HepG2 (cell line): ENCODE data around the gene GTF2H3. TPM values are rescaled to one million over a fixed set of nuclear protein-coding genes. Genes with fewer than 3 reads are reported as not detected.

Source experiments
- ATAC-seq: fragments of 200-7000 bp; cut with Tn5 transposase; 3 replicates; pipeline ENCODE4 v1.9.1; 2020; ENCODE audit warnings: mild to moderate bottlenecking, moderate library complexity
- BruUV-seq: library from RNA; stranded (reverse); fragments of 400-500 nt; replicated peaks from 2 replicates; lab custom pipeline; 2021; lab: Mats Ljungman, UMichigan
- CTCF ChIA-PET: fragments of 300-600 bp; formaldehyde crosslinking; extraction: SDS; loops from one replicate; lab custom pipeline; 2021; ENCODE audit warnings: low total read pairs, inconsistent platforms, low intra/inter-chr PET ratio; lab: Yijun Ruan, JAX
- POLR2A ChIA-PET: fragments of 350-600 bp; sonication (Branson Sonifier 250); formaldehyde crosslinking; loops from one replicate; lab custom pipeline; 2020; ENCODE audit warnings: antibody characterized with exemption, inconsistent platforms; lab: Yijun Ruan, JAX
- DNase-seq: peaks from one replicate; pipeline ENCODE4 v3.0.0-alpha.2; 2015; ENCODE audit warnings: low spot score
- FAIRE-seq: peaks from 3 replicates; lab custom pipeline; 2011; peaks lifted over from hg19 to GRCh38; lab: Jason Lieb, UNC
- H2AFZ ChIP-seq: one replicate; pipeline ENCODE4 v1.6.1; 2011; ENCODE audit warnings: low read length, inconsistent platforms
- H3K27ac ChIP-seq: fragments of 300-600 bp; 3 replicates; pipeline ENCODE4 v1.8.0; 2011; ENCODE audit warnings: mixed run types, mild to moderate bottlenecking, mixed read lengths, low read length, inconsistent platforms; ENCODE audit not compliant: insufficient read depth; ENCODE audit errors: extremely low read length
- H3K27me3 ChIP-seq, 2 experiments: fragments of 200-600 bp in 1 of 2; 2 replicates in 1 of 2; 3 replicates in 1 of 2; pipeline versions ENCODE4 v1.6.0 to v1.8.0; 2011; ENCODE audit warnings: low read length in 2 of 2, mild to moderate bottlenecking in 2 of 2, moderate library complexity in 2 of 2, inconsistent platforms in 1 of 2; ENCODE audit not compliant: insufficient read depth in 2 of 2, control insufficient read depth in 1 of 2
- H3K36me3 ChIP-seq, 2 experiments: fragments of 200-600 bp in 1 of 2; replicated peaks in 1 of 2; 2 replicates in 1 of 2; 3 replicates in 1 of 2; pipeline versions ENCODE4 v1.5.1 to v1.8.0; 2011; ENCODE audit warnings: low read length in 2 of 2, inconsistent platforms in 1 of 2; ENCODE audit not compliant: insufficient read depth in 2 of 2, control insufficient read depth in 1 of 2
- H3K4me1 ChIP-seq: 2 replicates; pipeline ENCODE4 v1.5.1; 2012; ENCODE audit warnings: low read length, inconsistent platforms; ENCODE audit not compliant: insufficient read depth
- H3K4me2 ChIP-seq: 2 replicates; pipeline ENCODE4 v1.6.0; 2011; ENCODE audit warnings: low read depth, low read length, inconsistent platforms
- H3K4me3 ChIP-seq, 3 experiments: fragments of 200-600 bp in 1 of 3; sonication (generic), shearing (Covaris generic) in 1 of 3; replicated peaks in 1 of 3; 2 replicates each; pipeline ENCODE4 v1.5.1; 2011 to 2016; ENCODE audit warnings: low read length in 3 of 3, inconsistent platforms in 2 of 3, low read depth in 2 of 3, mild to moderate bottlenecking in 2 of 3, control low read depth in 1 of 3, mixed read lengths in 1 of 3; ENCODE audit not compliant: insufficient read depth in 1 of 3
- H3K79me2 ChIP-seq: one replicate; pipeline ENCODE4 v1.6.1; 2011; ENCODE audit warnings: low read length, inconsistent platforms; ENCODE audit not compliant: insufficient read depth
- H3K9ac ChIP-seq: 2 replicates; pipeline ENCODE4 v1.6.0; 2011; ENCODE audit warnings: mild to moderate bottlenecking, low read depth, low read length, inconsistent platforms; ENCODE audit not compliant: insufficient read depth
- H3K9me3 ChIP-seq: 2 replicates; pipeline ENCODE4 v1.5.1; 2012; ENCODE audit warnings: mild to moderate bottlenecking, low read length
- H4K20me1 ChIP-seq: 2 replicates; pipeline ENCODE4 v1.6.0; 2011; ENCODE audit warnings: inconsistent platforms, mild to moderate bottlenecking, low read length, moderate library complexity; ENCODE audit not compliant: insufficient read depth
- IRX3 ChIP-seq: sonication (generic); formaldehyde crosslinking; IDR thresholded peaks from 2 replicates; pipeline ENCODE4 v1.8.1; 2023; ENCODE audit warnings: mild to moderate bottlenecking, low read depth, missing genetic modification reagents, borderline replicate concordance
- JARID2 ChIP-seq: sonication (generic); formaldehyde crosslinking; IDR thresholded peaks from 2 replicates; pipeline ENCODE4 v1.8.1; 2023; ENCODE audit warnings: missing genetic modification reagents, inconsistent platforms; ENCODE audit not compliant: insufficient replicate concordance
- RFX1 ChIP-seq: fragments of 450-650 bp; IDR thresholded peaks from 2 replicates; pipeline ENCODE4 v1.6.1; 2017
- SNAI1 ChIP-seq: sonication (generic); formaldehyde crosslinking; IDR thresholded peaks from 2 replicates; pipeline ENCODE4 v1.5.0; 2020; ENCODE audit warnings: mild to moderate bottlenecking, missing genetic modification reagents, borderline replicate concordance
- WIZ ChIP-seq: sonication (generic); formaldehyde crosslinking; IDR thresholded peaks from 2 replicates; pipeline ENCODE4 v1.5.1; 2020; ENCODE audit warnings: mild to moderate bottlenecking, missing genetic modification reagents
- ZNF549 ChIP-seq: sonication (generic); formaldehyde crosslinking; IDR thresholded peaks from 2 replicates; pipeline ENCODE4 v1.5.0; 2020; ENCODE audit warnings: missing genetic modification reagents
- ZNF564 ChIP-seq: sonication (generic); formaldehyde crosslinking; IDR thresholded peaks from 2 replicates; pipeline ENCODE4 v1.8.1; 2023; ENCODE audit warnings: mild to moderate bottlenecking, missing genetic modification reagents
- ZNF567 ChIP-seq: sonication (generic); formaldehyde crosslinking; IDR thresholded peaks from 2 replicates; pipeline ENCODE4 v1.8.1; 2023; ENCODE audit warnings: mild to moderate bottlenecking, missing genetic modification reagents, borderline replicate concordance
- ZNF674 ChIP-seq: sonication (generic); formaldehyde crosslinking; IDR thresholded peaks from 2 replicates; pipeline ENCODE4 v1.5.0; 2020; ENCODE audit warnings: low read depth, mild to moderate bottlenecking, missing genetic modification reagents
- ZNF7 ChIP-seq: IDR thresholded peaks from 2 replicates; pipeline ENCODE4 v1.6.1; 2016; ENCODE audit warnings: missing biosample characterization, missing genetic modification reagents
- ZNF839 ChIP-seq: sonication (generic); formaldehyde crosslinking; IDR thresholded peaks from 2 replicates; pipeline ENCODE4 v1.4.0; 2020; ENCODE audit warnings: missing genetic modification reagents, mild to moderate bottlenecking, borderline replicate concordance
- ZNF883 ChIP-seq: sonication (generic); formaldehyde crosslinking; IDR thresholded peaks from 2 replicates; pipeline ENCODE4 v1.5.1; 2020; ENCODE audit warnings: mild to moderate bottlenecking, missing genetic modification reagents; ENCODE audit errors: not compliant biosample characterization
- WGBS: methylation state at CpG from one replicate; pipeline ENCODE4 v1.1.6; 2017; ENCODE audit warnings: low lambda C conversion rate; 5-methylcytosine and 5-hydroxymethylcytosine counted together
- in situ Hi-C: cut with HindIII; loops from 2 replicates; pipeline ENCODE4 v1.10.0; 2017; ENCODE audit warnings: low pct_unique_long_range_greater_than_20kb; ENCODE audit not compliant: extremely low pct_ligation_motif_present
- intact Hi-C: fragments of 100-400 bp; cut with micrococcal nuclease; formaldehyde crosslinking; loops from one replicate; pipeline ENCODE4 v1.10.0; 2022; ENCODE audit not compliant: unreplicated experiment
- polyA plus RNA-seq, 8 experiments: library from polyadenylated mRNA; depleted of rRNA in 3 of 8; stranded (reverse) in 7 of 8; unstranded in 1 of 8; fragments of >200 nt; fragmentation: Illumina TruSeq in 4 of 8; extraction: Trizol in 4 of 8; gene quantifications; 2 replicates each; pipeline versions ENCODE4 v1.2.1 to v1.2.3, GENCODE V29; 2011 to 2016; ENCODE audit warnings: low read depth in 4 of 8, missing spikeins in 1 of 8, mixed read lengths in 1 of 8; ENCODE audit not compliant: insufficient read depth in 1 of 8
- total RNA-seq, 5 experiments: library from RNA; depleted of rRNA; stranded (reverse); fragments of >200 nt; fragmentation: Illumina TruSeq; extraction: Trizol; gene quantifications; 2 replicates each; pipeline ENCODE4 v1.2.3, GENCODE V29; 2016; ENCODE audit warnings: low read depth in 1 of 5
- TF ChIP-seq, protein P1 (sequence below): sonication (generic); formaldehyde crosslinking; IDR thresholded peaks from 2 replicates; pipeline ENCODE4 v1.8.1; 2023; ENCODE audit warnings: mild to moderate bottlenecking, inconsistent platforms, moderate library complexity, missing genetic modification reagents, borderline replicate concordance
- TF ChIP-seq, protein P2 (sequence below): IDR thresholded peaks from 2 replicates; pipeline ENCODE4 v1.6.1; 2016; ENCODE audit warnings: missing biosample characterization, missing genetic modification reagents, low read depth
- TF ChIP-seq, protein P3 (sequence below): sonication (generic); formaldehyde crosslinking; IDR thresholded peaks from 2 replicates; pipeline ENCODE4 v1.8.0; 2022; ENCODE audit warnings: mild to moderate bottlenecking, missing genetic modification reagents, moderate library complexity
- TF ChIP-seq, protein P4 (sequence below): sonication (generic); formaldehyde crosslinking; IDR thresholded peaks from 2 replicates; pipeline ENCODE4 v1.4.0; 2020; ENCODE audit warnings: missing genetic modification reagents, mild to moderate bottlenecking, borderline replicate concordance

Gene GTF2H3
- total and polyA plus RNA-seq, 2 of the 13 experiments (the other 11 are each of a cell fraction or from before 2014, with no cell fraction given): 35.8 to 58.8 TPM

DNA sequence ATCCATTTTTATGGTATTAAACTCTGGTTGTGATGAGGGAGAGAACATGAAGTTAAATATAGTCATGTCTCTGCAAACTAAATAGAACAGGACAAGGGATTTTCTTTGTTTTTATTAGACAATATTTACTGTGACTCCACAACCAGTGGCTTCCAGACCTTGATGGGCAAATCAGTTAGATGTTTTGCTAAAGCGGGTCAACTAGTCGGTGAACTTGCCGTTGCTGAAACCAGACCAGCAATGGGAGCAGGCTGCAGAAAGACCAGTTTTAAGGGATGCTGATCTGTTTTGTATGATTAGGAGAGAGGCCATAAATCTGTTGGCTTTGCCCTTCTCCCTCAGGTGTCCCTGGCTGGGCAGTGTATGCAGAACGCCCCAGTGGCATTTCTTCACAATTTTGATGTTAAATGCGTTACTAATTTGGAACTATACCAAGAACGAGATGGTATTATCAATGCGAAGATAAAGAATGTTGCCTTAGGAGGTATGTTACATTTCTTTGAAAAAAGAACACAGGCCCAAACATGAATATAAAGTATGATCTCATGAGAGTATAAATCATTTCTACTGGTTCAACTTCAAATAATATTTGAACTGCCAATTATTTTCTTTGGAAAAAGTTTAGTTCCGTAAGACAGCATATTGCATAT lies 56.7 kb downstream of the GTF2H3 start (continued):
- TF ChIP-seq, protein P1, sequence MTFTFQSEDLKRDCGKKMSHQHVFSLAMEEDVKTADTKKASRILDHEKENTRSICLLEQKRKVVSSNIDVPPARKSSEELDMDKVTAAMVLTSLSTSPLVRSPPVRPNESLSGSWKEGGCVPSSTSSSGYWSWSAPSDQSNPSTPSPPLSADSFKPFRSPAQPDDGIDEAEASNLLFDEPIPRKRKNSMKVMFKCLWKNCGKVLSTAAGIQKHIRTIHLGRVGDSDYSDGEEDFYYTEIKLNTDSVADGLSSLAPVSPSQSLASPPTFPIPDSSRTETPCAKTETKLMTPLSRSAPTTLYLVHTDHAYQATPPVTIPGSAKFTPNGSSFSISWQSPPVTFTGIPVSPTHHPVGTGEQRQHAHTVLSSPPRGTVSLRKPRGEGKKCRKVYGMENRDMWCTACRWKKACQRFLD: no peak
- TF ChIP-seq ZNF7 (CRISPR knock-in tag): no peak

DNA sequence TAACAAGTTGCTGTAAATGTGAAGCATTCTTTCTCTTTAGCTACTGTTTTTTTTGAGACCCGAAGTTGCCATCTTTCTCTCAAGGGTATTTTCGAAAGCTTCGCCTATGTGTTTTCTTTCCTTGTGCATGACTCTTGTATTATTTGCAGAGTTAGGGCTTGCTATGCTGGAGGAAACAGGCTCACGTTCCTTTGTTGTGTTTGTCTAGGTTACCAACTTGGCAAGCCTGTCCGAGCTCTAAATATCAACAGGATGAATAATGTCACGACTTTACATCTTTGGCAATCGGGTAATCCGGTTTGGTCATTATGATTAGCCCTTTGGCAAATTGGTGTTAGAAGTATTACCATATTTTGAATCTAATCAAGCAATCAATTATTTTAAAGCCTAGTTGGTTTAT lies 62.6 kb downstream of the GTF2H3 start:
- H3K36me3 ChIP-seq: peaks cover 1 to 13% of the 10 kb centered on the region in 2 experiments; a peak in 3 of 5 replicates
- H3K4me2 ChIP-seq: no peak overlapping the region
- BruUV-seq: no TSS peak
- no peak for TF ChIP-seq ZNF567
- no peak for TF ChIP-seq ZNF839
- no peak for TF ChIP-seq ZNF883
- no peak for TF ChIP-seq SNAI1 (CRISPR knock-in tag)
- TF ChIP-seq IRX3: no peak
- no peak for TF ChIP-seq WIZ (CRISPR knock-in tag)
- no peak for TF ChIP-seq JARID2
- TF ChIP-seq, protein P2, sequence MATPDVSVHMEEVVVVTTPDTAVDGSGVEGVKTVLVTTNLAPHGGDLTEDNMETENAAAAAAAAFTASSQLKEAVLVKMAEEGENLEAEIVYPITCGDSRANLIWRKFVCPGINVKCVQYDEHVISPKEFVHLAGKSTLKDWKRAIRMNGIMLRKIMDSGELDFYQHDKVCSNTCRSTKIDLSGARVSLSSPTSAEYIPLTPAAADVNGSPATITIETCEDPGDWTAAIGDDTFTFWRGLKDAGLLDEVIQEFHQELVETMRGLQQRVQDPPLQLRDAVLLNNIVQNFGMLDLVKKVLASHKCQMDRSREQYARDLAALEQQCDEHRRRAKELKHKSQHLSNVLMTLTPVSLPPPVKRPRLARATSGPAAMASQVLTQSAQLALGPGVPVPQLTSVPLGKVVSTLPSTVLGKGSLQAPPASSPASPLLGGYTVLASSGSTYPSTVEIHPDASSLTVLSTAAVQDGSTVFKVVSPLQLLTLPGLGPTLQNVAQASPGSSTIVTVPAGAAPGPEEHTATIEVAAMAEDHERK (CRISPR knock-in tag): no peak
- TF ChIP-seq ZNF549 (CRISPR knock-in tag): no peak
- no peak for TF ChIP-seq ZNF564 (CRISPR knock-in tag)
- TF ChIP-seq, protein P3, sequence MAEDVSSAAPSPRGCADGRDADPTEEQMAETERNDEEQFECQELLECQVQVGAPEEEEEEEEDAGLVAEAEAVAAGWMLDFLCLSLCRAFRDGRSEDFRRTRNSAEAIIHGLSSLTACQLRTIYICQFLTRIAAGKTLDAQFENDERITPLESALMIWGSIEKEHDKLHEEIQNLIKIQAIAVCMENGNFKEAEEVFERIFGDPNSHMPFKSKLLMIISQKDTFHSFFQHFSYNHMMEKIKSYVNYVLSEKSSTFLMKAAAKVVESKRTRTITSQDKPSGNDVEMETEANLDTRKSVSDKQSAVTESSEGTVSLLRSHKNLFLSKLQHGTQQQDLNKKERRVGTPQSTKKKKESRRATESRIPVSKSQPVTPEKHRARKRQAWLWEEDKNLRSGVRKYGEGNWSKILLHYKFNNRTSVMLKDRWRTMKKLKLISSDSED (CRISPR knock-in tag): no peak
- TF ChIP-seq ZNF674 (CRISPR knock-in tag): no peak
- TF ChIP-seq RFX1: no peak
- TF ChIP-seq, protein P4, sequence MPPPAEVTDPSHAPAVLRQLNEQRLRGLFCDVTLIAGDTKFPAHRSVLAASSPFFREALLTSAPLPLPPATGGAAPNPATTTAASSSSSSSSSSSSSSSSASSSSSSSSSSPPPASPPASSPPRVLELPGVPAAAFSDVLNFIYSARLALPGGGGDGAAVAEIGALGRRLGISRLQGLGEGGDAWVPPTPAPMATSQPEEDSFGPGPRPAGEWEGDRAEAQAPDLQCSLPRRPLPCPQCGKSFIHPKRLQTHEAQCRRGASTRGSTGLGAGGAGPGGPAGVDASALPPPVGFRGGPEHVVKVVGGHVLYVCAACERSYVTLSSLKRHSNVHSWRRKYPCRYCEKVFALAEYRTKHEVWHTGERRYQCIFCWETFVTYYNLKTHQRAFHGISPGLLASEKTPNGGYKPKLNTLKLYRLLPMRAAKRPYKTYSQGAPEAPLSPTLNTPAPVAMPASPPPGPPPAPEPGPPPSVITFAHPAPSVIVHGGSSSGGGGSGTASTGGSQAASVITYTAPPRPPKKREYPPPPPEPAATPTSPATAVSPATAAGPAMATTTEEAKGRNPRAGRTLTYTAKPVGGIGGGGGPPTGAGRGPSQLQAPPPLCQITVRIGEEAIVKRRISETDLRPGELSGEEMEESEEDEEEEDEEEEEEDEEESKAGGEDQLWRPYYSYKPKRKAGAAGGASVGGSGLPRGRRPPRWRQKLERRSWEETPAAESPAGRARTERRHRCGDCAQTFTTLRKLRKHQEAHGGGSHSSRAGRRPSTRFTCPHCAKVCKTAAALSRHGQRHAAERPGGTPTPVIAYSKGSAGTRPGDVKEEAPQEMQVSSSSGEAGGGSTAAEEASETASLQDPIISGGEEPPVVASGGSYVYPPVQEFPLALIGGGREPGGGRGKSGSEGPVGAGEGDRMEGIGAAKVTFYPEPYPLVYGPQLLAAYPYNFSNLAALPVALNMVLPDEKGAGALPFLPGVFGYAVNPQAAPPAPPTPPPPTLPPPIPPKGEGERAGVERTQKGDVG (CRISPR knock-in tag): no peak

More for the DNA sequence above, 62.6 kb downstream of the GTF2H3 start:
- H3K4me1 ChIP-seq: no peaks in the 10 kb centered on the region
- POLR2A ChIA-PET: no interaction called here
- H3K9ac ChIP-seq: no peak overlapping the region
- no peak for ATAC-seq
- no peaks in the 10 kb centered on the region for H3K9me3 ChIP-seq
- DNase-seq: no peak
- in situ Hi-C loops: no loop called here
- FAIRE-seq: no peak
- H3K27ac ChIP-seq: no peak overlapping the region
- CTCF ChIA-PET: no interaction called here
- no peak overlapping the region for H2AFZ ChIP-seq
- no peaks in the 10 kb centered on the region for H3K79me2 ChIP-seq
- no peaks in the 10 kb centered on the region for H3K27me3 ChIP-seq
- H3K4me3 ChIP-seq: no peak overlapping the region
- H4K20me1 ChIP-seq: no peaks in the 10 kb centered on the region
- intact Hi-C loops: no loop called here
- WGBS: 90% methylated on average over 8 of the region's 8 CpGs
